Transverse colon (tissue), 4 donors: ENCODE data around the gene CCN5. TPM values are rescaled to one million over a fixed set of nuclear protein-coding genes. Genes with fewer than 3 reads are reported as not detected.

Experiments
- DNase-seq: peaks from one replicate; pipeline ENCODE4 v3.0.0-alpha.2; 2019
- H3K27ac ChIP-seq, 4 donors: fragments of 200-600 bp; sonication (generic); 2 replicates each; pipeline ENCODE4 v1.5.1; 2016 to 2018; ENCODE audit warnings: inconsistent platforms in 4 of 4
- H3K27me3 ChIP-seq: fragments of 200-600 bp; sonication (generic); 2 replicates; pipeline ENCODE4 v1.5.1; 2017; ENCODE audit warnings: inconsistent platforms
- H3K36me3 ChIP-seq, 4 donors: fragments of 200-600 bp; sonication (generic); 2 replicates each; pipeline ENCODE4 v1.5.1; 2017 to 2019; ENCODE audit warnings: inconsistent platforms in 4 of 4
- H3K4me1 ChIP-seq, 4 donors: fragments of 200-600 bp; sonication (generic); 2 replicates each; pipeline ENCODE4 v1.5.1; 2017 to 2020; ENCODE audit warnings: inconsistent platforms in 4 of 4
- H3K4me3 ChIP-seq, 4 donors: fragments of 200-600 bp; sonication (generic); 1 replicate in 1 of 4; 2 replicates in 3 of 4; pipeline versions ENCODE4 v1.5.1 to v1.6.1; 2017 to 2019; ENCODE audit warnings: inconsistent platforms in 4 of 4
- H3K9me3 ChIP-seq, 2 donors: fragments of 200-600 bp; sonication (generic); 2 replicates each; pipeline ENCODE4 v1.5.1; 2017 to 2019; ENCODE audit warnings: inconsistent platforms in 2 of 2
- CTCF ChIP-seq, 5 experiments: fragments of 200-600 bp in 3 of 5; fragments of 450-650 bp in 2 of 5; sonication (generic) in 3 of 5; IDR thresholded peaks; 1 replicate in 2 of 5; 2 replicates in 3 of 5; pipeline ENCODE4 v1.5.1; 2016 to 2017; ENCODE audit warnings: antibody characterized with exemption in 5 of 5, inconsistent platforms in 3 of 5, mild to moderate bottlenecking in 2 of 5, moderate library complexity in 1 of 5
- EP300 ChIP-seq: sonication (generic); formaldehyde crosslinking; IDR thresholded peaks from one replicate; pipeline ENCODE4 v1.6.1; 2017; ENCODE audit warnings: antibody characterized with exemption, low read depth
- POLR2A ChIP-seq: fragments of 450-650 bp; IDR thresholded peaks from one replicate; pipeline ENCODE4 v1.6.1; 2016; ENCODE audit warnings: antibody characterized with exemption, mild to moderate bottlenecking, moderate library complexity
- POLR2AphosphoS5 ChIP-seq, 3 donors: sonication (generic); formaldehyde crosslinking; IDR thresholded peaks; one replicate each; pipeline ENCODE4 v1.6.1; 2016; ENCODE audit warnings: antibody characterized with exemption in 3 of 3
- WGBS, 2 donors: methylation state at CpG; one replicate each; pipeline ENCODE4 v1.1.5; 2018; ENCODE audit warnings: low coverage in 1 of 2; 5-methylcytosine and 5-hydroxymethylcytosine counted together
- in situ Hi-C, 4 donors: fragments of 200-750 bp; cut with MboI; loops; one replicate each; pipeline versions ENCODE4 v1.15.0 to v1.15.1; 2017; ENCODE audit warnings: low sequenced_read_pairs in 3 of 4, low pct_ligation_motif_present in 1 of 4, low pct_unique_long_range_greater_than_20kb in 1 of 4
- intact Hi-C: fragments of 100-400 bp; cut with DNase I; formaldehyde crosslinking; loops from one replicate; pipeline ENCODE4 v1.15.1; 2023; ENCODE audit warnings: low total_unique reads
- total RNA-seq, 4 donors: library from RNA; depleted of rRNA; stranded (reverse); fragments of >200 nt; gene quantifications; one replicate each; pipeline ENCODE4 v1.1.0, GENCODE V29; 2016

The CCN5 gene
- total RNA-seq, 4 donors from 2014 or later: 9.5 to 20.6 (median 15.9) TPM

GRCh38 chr20:44769481-44769863, 54.3 kb downstream of the CCN5 start:
- intact Hi-C loops: no loop called here
- H3K4me3 ChIP-seq: no peak overlapping the region
- no peaks in the 10 kb centered on the region for H3K36me3 ChIP-seq
- no peak for TF ChIP-seq POLR2AphosphoS5 (IDR thresholded peaks at IDR 0.05)
- no peak for TF ChIP-seq EP300
- TF ChIP-seq POLR2A: no peak
- no peak for TF ChIP-seq CTCF (IDR thresholded peaks at IDR 0.05)
- in situ Hi-C loops: no loop called here
- H3K27me3 ChIP-seq: peaks cover 33% of the 10 kb centered on the region
- no peak overlapping the region for H3K27ac ChIP-seq
- no peaks in the 10 kb centered on the region for H3K4me1 ChIP-seq
- no peaks in the 10 kb centered on the region for H3K9me3 ChIP-seq
- DNase-seq: no peak
- 68% methylated on average over 5 of the region's 5 CpGs; no CpG with 5 or more reads in 1 of the 2 donors for WGBS, 2 donors

- Histone ChIP-seq H3K27ac (no peak overlapping the region), H3K4me3 (no peak overlapping the region), H3K36me3 (no peaks in the 10 kb centered on the region), H3K4me1 (no peaks in the 10 kb centered on the region), H3K9me3 (no peaks in the 10 kb centered on the region), H3K27me3 (peaks cover 33% of the 10 kb centered on the region)
- TF ChIP-seq POLR2A (no peak), CTCF (IDR thresholded peaks at IDR 0.05) (no peak), EP300 (no peak), POLR2AphosphoS5 (IDR thresholded peaks at IDR 0.05) (no peak)
- intact Hi-C loops: no loop called here
- 61% methylated on average over 3 to 11 of the region's 11 CpGs for WGBS, 2 donors
- in situ Hi-C loops: no loop called here
- DNase-seq: no peak
Measured at GRCh38 chr20:44770484-44771171, 55.5 kb downstream of the CCN5 start.

- in situ Hi-C loops (no loop called here), intact Hi-C loops (no loop called here)
- H3K4me3 ChIP-seq: no peak overlapping the region
- no peaks in the 10 kb centered on the region for H3K9me3 ChIP-seq
- WGBS, 2 donors: 87 to 90% methylated on average over 2 to 8 of the region's 8 CpGs
- H3K27ac ChIP-seq: no peak overlapping the region
- TF ChIP-seq POLR2AphosphoS5 (IDR thresholded peaks at IDR 0.05): no peak
- TF ChIP-seq EP300: no peak
- TF ChIP-seq POLR2A: no peak
- TF ChIP-seq CTCF (IDR thresholded peaks at IDR 0.05): no peak
- peaks cover 33% of the 10 kb centered on the region for H3K27me3 ChIP-seq
- no peak for DNase-seq
- no peaks in the 10 kb centered on the region for H3K4me1 ChIP-seq
- H3K36me3 ChIP-seq: no peaks in the 10 kb centered on the region
Measured at GRCh38 chr20:44771172-44771535, 56.0 kb downstream of the CCN5 start.

GRCh38 chr20:44772636-44773035, 57.5 kb downstream of the CCN5 start:
- H3K27ac ChIP-seq: no peak overlapping the region
- H3K36me3 ChIP-seq: no peaks in the 10 kb centered on the region
- H3K4me3 ChIP-seq: no peak overlapping the region
- H3K27me3 ChIP-seq: peaks cover 28% of the 10 kb centered on the region
- H3K4me1 ChIP-seq: no peaks in the 10 kb centered on the region
- H3K9me3 ChIP-seq: no peaks in the 10 kb centered on the region
- DNase-seq: no peak
- in situ Hi-C loops: no loop called here
- 63 to 76% methylated on average over 3 to 8 of the region's 8 CpGs for WGBS, 2 donors
- intact Hi-C loops: no loop called here
- TF ChIP-seq POLR2A (no peak), POLR2AphosphoS5 (IDR thresholded peaks at IDR 0.05) (no peak), EP300 (no peak), CTCF (IDR thresholded peaks at IDR 0.05) (no peak)
